Measurements from ENCODE around the gene NCAM1. TPM values are rescaled to one million over a fixed set of nuclear protein-coding genes. Genes with fewer than 3 reads are reported as not detected.

NCAM1 gene
- total and polyA plus RNA-seq, 2 experiments from 2014 or later = 0.76 to 1.6 TPM

GRCh38 chr11:113103932-113104690 lies 142.9 kb downstream of the NCAM1 start (continued):
- TF ChIP-seq EZH2 (IDR thresholded peaks at IDR 0.05; ENCODE audit: low read depth, unreplicated experiment) = no peak
- no peak for TF ChIP-seq CTCF (conservative IDR thresholded peaks at IDR 0.05; ENCODE audit: low read depth in 2 of 2)
- TF ChIP-seq ZNF462 (CRISPR knock-in tag; IDR thresholded peaks at IDR 0.05) = no peak

- H3K27me3 ChIP-seq (ENCODE audit: insufficient read depth) = no peaks in the 10 kb centered on the region
- H2AFZ ChIP-seq = no peak overlapping the region
- no peaks in the 10 kb centered on the region for H3F3A ChIP-seq (replicated peaks; ENCODE audit: low read depth)
- H3K4me2 ChIP-seq = no peak overlapping the region
- H3K4me1 ChIP-seq (ENCODE audit: insufficient read depth) = no peaks in the 10 kb centered on the region
- no peak overlapping the region for H3K4me3 ChIP-seq
- TF ChIP-seq REST (IDR thresholded peaks at IDR 0.05; ENCODE audit: unreplicated experiment) (no peak), ZNF331 (CRISPR knock-in tag; IDR thresholded peaks at IDR 0.05; ENCODE audit: low read depth) (no peak), POLR2AphosphoS5 (IDR thresholded peaks at IDR 0.05; ENCODE audit: low read depth) (no peak), ZNF114 (CRISPR knock-in tag; IDR thresholded peaks at IDR 0.05) (no peak), CREB1 (CRISPR knock-in tag; IDR thresholded peaks at IDR 0.05; ENCODE audit: low read depth) (no peak), NANOG (IDR thresholded peaks at IDR 0.05; ENCODE audit: borderline replicate concordance) (no peak), CTCF (conservative IDR thresholded peaks at IDR 0.05; ENCODE audit: low read depth in 2 of 2) (no peak)
- no peaks in the 10 kb centered on the region for H3K9me2 ChIP-seq (ENCODE audit: insufficient read depth)
- Mint-ChIP-seq H3K4me1 (peaks cover 14% of the 10 kb centered on the region; the same call in 2 of the 3 replicates), H3K4me3 (no peak overlapping the region), H3K27ac (no peak overlapping the region), H3K9me3 (no peaks in the 10 kb centered on the region), H3K27me3 (ENCODE audit: insufficient read depth, low read depth, poor library complexity) (peaks cover 2% of the 10 kb centered on the region), H3K36me3 (ENCODE audit: low read depth) (no peaks in the 10 kb centered on the region)
- no peaks in the 10 kb centered on the region for H3K36me3 ChIP-seq (ENCODE audit: insufficient read depth)
- no peaks in the 10 kb centered on the region for H3K79me2 ChIP-seq (replicated peaks; ENCODE audit: insufficient read depth)
- no peak overlapping the region for H3K27ac ChIP-seq (ENCODE audit: low read depth)
- H4K20me1 ChIP-seq (replicated peaks; ENCODE audit: insufficient read depth) = no peaks in the 10 kb centered on the region
- ATAC-seq = no peak
- DNase-seq (ENCODE audit: low spot score) = no peak
These were observed 143.6 kb downstream of the NCAM1 start for GRCh38 chr11:113104691-113105251.
